H1 (cell line): Measurements from ENCODE around the gene RAI14. TPM values are rescaled to one million over a fixed set of nuclear protein-coding genes. Genes with fewer than 3 reads are reported as not detected.

Source experiments
- BCL11A ChIP-seq, 2 experiments: IDR thresholded peaks; one replicate each; pipeline ENCODE4 v1.6.1; 2011; ENCODE audit warnings: low read depth in 2 of 2, low read length in 2 of 2, mild to moderate bottlenecking in 2 of 2
- CBX8 ChIP-seq: fragments of 300-800, 300-1000 bp; sonication (generic); IDR thresholded peaks from 2 replicates; pipeline ENCODE4 v1.7.1; 2016; ENCODE audit warnings: low read depth, low read length, borderline replicate concordance
- CHD1 ChIP-seq: IDR thresholded peaks from 2 replicates; pipeline ENCODE4 v1.6.1; 2012; ENCODE audit warnings: low read depth, low read length, improper control_type of control experiment
- CTBP2 ChIP-seq: IDR thresholded peaks from 2 replicates; pipeline ENCODE4 v1.7.0; 2011; ENCODE audit warnings: borderline replicate concordance, mild to moderate bottlenecking, moderate library complexity, mixed read lengths, low read length; ENCODE audit not compliant: insufficient read depth, insufficient read length
- KDM4A ChIP-seq: IDR thresholded peaks from one replicate; pipeline ENCODE4 v1.7.1; 2012; ENCODE audit warnings: low read depth, mild to moderate bottlenecking, moderate library complexity, low read length, inconsistent platforms; ENCODE audit not compliant: severe bottlenecking
- RFX5 ChIP-seq: IDR thresholded peaks from 2 replicates; pipeline ENCODE4 v1.6.1; 2011; ENCODE audit warnings: low read depth, low read length, improper control_type of control experiment, borderline replicate concordance
- polyA plus RNA-seq, 7 experiments: library from polyadenylated mRNA; depleted of rRNA in 3 of 7; stranded (reverse) in 5 of 7; unstranded in 2 of 7; fragments of >200 nt in 5 of 7; fragments of 200-250 nt in 2 of 7; gene quantifications; 1 replicate in 5 of 7; 2 replicates in 1 of 7; 4 replicates in 1 of 7; pipeline versions ENCODE4 v1.2.1 to v1.2.3, GENCODE V29; 2011 to 2013; ENCODE audit warnings: missing spikeins in 2 of 7, mixed read lengths in 2 of 7
- total RNA-seq: library from RNA; stranded (reverse); fragmentation: NEBNext Ultra II Directional; extraction: Animal tissue kit (Norgen Biotek cat#: 25700); gene quantifications from 2 replicates; pipeline ENCODE4 v1.2.1, GENCODE V29; 2021

RAI14 gene
- total and polyA plus RNA-seq, 2 of the 8 experiments (the other 6 are each of a cell fraction or from before 2014, with no cell fraction given) = 48.4 to 210 TPM

GRCh38 chr5:34858790-34859189 lies 202.7 kb downstream of the RAI14 start (continued):
- TF ChIP-seq RFX5 (no peak), KDM4A (no peak), CBX8 (no peak), BCL11A (IDR thresholded peaks at IDR 0.05; ENCODE audit: low read depth in 2 of 2, low read length in 2 of 2) (no peak), CHD1 (no peak), CTBP2 (no peak)
